Adipocyte (in vitro differentiated cells): ENCODE results near the gene ROBO2.

Experiments used
- DNase-seq: peaks from one replicate; pipeline ENCODE4 v3.0.0-alpha.2; 2015; ENCODE audit warnings: low read depth
- H3K27me3 ChIP-seq: replicated peaks from 2 replicates; pipeline ENCODE4 v1.7.0; 2013; ENCODE audit warnings: mild to moderate bottlenecking, low read length, moderate library complexity; ENCODE audit not compliant: control insufficient read depth, insufficient read depth
- H3K36me3 ChIP-seq: 2 replicates; pipeline ENCODE4 v1.7.0; 2013; ENCODE audit warnings: low read length, mild to moderate bottlenecking, moderate library complexity; ENCODE audit not compliant: control insufficient read depth, insufficient read depth, severe bottlenecking
- H3K4me1 ChIP-seq: 2 replicates; pipeline ENCODE4 v1.7.0; 2013; ENCODE audit warnings: mild to moderate bottlenecking, low read length, moderate library complexity; ENCODE audit not compliant: control insufficient read depth, insufficient read depth
- H3K4me3 ChIP-seq: 2 replicates; pipeline ENCODE4 v1.7.0; 2013; ENCODE audit warnings: mild to moderate bottlenecking, low read length, moderate library complexity
- H3K9ac ChIP-seq: 2 replicates; pipeline ENCODE4 v1.7.0; 2013; ENCODE audit warnings: mild to moderate bottlenecking, low read length, moderate library complexity
- H3K9me3 ChIP-seq: 2 replicates; pipeline ENCODE4 v1.7.0; 2013; ENCODE audit warnings: mild to moderate bottlenecking, low read length, moderate library complexity; ENCODE audit not compliant: control insufficient read depth

Gene ROBO2

DNA sequence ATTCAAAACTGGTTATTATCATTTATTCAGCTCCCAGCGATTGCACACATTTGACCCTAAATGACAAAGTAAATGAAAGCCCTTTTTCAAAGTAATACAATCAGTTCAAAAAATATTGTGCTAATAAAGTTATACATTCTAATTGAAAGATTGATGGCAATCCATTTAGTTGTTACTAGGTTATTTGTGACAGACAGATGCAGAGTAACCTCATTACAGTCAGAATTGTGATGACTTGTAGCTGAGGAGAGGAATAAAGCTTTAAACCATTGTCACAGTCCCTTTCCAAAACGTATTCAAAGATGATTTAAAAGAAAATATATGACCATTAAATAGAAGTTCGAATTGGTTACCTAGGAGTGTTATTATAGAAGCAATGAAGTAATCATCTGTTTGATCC lies 86.1 kb downstream of the ROBO2 start:
- Histone ChIP-seq H3K9ac (no peak overlapping the region), H3K36me3 (no peaks in the 10 kb centered on the region), H3K4me1 (no peaks in the 10 kb centered on the region), H3K9me3 (no peaks in the 10 kb centered on the region), H3K27me3 (no peaks in the 10 kb centered on the region), H3K4me3 (no peak overlapping the region)
- no peak for DNase-seq

DNA sequence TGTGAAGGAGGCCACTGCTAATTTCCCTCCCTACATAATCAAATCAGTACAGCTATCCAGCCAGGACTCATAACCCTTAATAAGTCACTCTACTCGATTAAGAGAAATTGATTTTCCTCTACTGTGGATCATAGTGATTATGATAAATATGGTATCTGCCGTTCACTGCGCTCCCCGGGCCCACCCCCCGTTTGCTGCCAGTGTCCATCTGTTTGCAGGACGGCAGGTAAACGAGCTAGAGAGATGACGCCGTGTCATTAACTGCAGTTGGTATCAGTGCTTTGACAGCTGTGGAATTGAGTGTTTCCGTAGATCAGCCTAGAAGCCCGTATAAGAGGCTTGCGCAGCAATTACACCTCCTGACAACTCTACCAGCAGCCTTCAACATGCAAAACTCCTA lies 94.9 kb downstream of the ROBO2 start:
- Histone ChIP-seq H3K4me1 (no peaks in the 10 kb centered on the region), H3K9ac (no peak overlapping the region), H3K27me3 (no peaks in the 10 kb centered on the region), H3K36me3 (no peaks in the 10 kb centered on the region), H3K4me3 (no peak overlapping the region), H3K9me3 (no peaks in the 10 kb centered on the region)
- no peak for DNase-seq

DNA sequence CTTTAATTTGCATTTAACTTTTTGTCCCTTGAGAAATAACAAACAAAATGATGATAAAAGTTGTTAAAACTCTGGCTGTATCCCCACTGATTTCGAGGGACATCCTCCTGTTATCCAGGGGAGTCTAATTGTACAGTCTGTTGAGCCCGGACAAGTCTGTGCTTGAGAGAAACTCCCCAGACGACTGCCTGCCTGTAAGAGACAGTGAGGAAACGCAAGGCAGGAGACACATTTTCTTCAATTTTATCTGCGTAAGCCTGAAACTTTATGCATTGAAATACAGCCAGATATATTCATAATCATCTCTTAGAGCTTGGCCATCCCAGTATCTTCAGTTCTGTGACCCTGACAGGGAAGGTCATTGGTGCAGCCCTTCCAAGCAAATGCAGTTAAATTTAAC lies 97.7 kb downstream of the ROBO2 start:
- Histone ChIP-seq H3K9ac (no peak overlapping the region), H3K27me3 (no peaks in the 10 kb centered on the region), H3K4me1 (no peaks in the 10 kb centered on the region), H3K36me3 (no peaks in the 10 kb centered on the region), H3K4me3 (no peak overlapping the region), H3K9me3 (no peaks in the 10 kb centered on the region)
- no peak for DNase-seq

GRCh38 chr3:77139624-77140023 lies 99.7 kb downstream of the ROBO2 start:
- no peak overlapping the region for H3K9ac ChIP-seq
- H3K4me1 ChIP-seq: no peaks in the 10 kb centered on the region
- no peaks in the 10 kb centered on the region for H3K9me3 ChIP-seq
- H3K27me3 ChIP-seq: no peaks in the 10 kb centered on the region
- no peak for DNase-seq
- no peak overlapping the region for H3K4me3 ChIP-seq
- H3K36me3 ChIP-seq: no peaks in the 10 kb centered on the region

DNA sequence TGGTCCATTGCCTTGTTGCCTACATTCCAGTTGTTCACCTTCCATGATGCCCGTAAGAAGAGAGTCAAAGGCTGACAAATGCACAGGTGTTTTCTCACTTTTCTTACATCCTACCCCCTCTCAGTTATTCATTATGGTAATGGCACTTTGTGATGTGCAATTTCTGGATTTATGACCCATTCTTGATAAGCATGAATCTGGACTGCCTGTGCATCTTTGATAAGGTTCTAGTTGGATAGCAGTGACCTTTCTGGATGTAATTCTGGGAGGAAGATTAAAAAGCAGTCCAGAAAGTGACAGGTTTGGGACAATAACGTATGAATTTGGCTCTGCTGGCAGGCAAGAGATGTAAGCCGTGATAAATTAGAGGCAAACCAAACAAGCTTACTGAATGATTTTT lies 101.5 kb downstream of the ROBO2 start:
- Histone ChIP-seq H3K4me3 (no peak overlapping the region), H3K4me1 (no peaks in the 10 kb centered on the region), H3K9me3 (no peaks in the 10 kb centered on the region), H3K9ac (no peak overlapping the region), H3K27me3 (no peaks in the 10 kb centered on the region), H3K36me3 (no peaks in the 10 kb centered on the region)
- no peak for DNase-seq

- Histone ChIP-seq H3K27me3 (no peaks in the 10 kb centered on the region), H3K9me3 (no peaks in the 10 kb centered on the region), H3K36me3 (no peaks in the 10 kb centered on the region), H3K4me3 (no peak overlapping the region), H3K4me1 (peaks cover 1% of the 10 kb centered on the region), H3K9ac (no peak overlapping the region)
- no peak for DNase-seq
Measured at GRCh38 chr3:77142578-77142977, 102.7 kb downstream of the ROBO2 start.

GRCh38 chr3:77146004-77146403 lies 106.1 kb downstream of the ROBO2 start:
- H3K4me1 ChIP-seq: peaks cover 3% of the 10 kb centered on the region
- no peak for DNase-seq
- no peak overlapping the region for H3K9ac ChIP-seq
- no peaks in the 10 kb centered on the region for H3K9me3 ChIP-seq
- H3K27me3 ChIP-seq: no peaks in the 10 kb centered on the region
- H3K4me3 ChIP-seq: no peak overlapping the region
- no peaks in the 10 kb centered on the region for H3K36me3 ChIP-seq

GRCh38 chr3:77147836-77148578 lies 108.1 kb downstream of the ROBO2 start:
- Histone ChIP-seq H3K4me1 (peaks cover 3% of the 10 kb centered on the region), H3K9me3 (no peaks in the 10 kb centered on the region), H3K9ac (no peak overlapping the region), H3K27me3 (no peaks in the 10 kb centered on the region), H3K36me3 (no peaks in the 10 kb centered on the region), H3K4me3 (no peak overlapping the region)
- no peak for DNase-seq

DNA sequence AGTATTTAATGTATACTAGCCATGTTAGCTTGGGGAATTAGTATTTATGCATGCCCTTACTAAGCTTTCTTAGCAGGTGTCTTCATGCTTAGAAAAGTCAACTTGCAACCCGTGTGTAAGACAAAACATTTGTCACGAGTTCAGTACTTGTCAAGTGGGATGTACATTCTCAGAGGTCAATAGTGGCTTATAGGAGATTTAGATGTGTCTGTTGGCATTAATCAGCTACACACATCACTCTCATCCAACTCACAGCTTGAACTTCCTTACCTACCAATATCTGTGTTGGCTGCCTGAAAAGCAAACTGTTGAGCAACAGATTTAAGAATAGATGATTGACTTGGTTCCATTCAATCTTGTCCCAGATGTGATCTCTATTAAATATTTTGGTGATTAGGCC lies 109.5 kb downstream of the ROBO2 start:
- H3K9ac ChIP-seq: no peak overlapping the region
- peaks cover 3% of the 10 kb centered on the region for H3K4me1 ChIP-seq
- no peaks in the 10 kb centered on the region for H3K27me3 ChIP-seq
- no peaks in the 10 kb centered on the region for H3K9me3 ChIP-seq
- DNase-seq: no peak
- no peak overlapping the region for H3K4me3 ChIP-seq
- H3K36me3 ChIP-seq: no peaks in the 10 kb centered on the region

DNA sequence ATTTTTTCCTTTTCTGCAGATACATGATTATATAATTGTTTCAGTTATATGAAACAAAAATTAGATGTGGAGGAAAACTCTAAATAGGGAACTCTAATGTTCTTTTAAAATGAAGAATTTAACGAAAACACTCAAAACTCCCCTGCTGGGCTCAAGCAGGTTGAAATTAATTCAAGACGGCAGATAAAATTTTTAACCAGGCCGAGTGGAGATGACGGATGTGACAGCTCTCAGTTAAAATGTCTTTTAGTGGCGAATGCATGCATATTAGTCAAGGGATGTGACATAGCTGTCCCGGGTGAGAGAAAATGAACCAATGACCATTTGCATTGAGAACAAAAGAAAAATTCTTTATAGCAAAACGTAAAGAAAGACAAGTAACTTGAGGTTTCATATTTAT lies 110.1 kb downstream of the ROBO2 start:
- peaks cover 3% of the 10 kb centered on the region for H3K4me1 ChIP-seq
- DNase-seq: no peak
- H3K27me3 ChIP-seq: no peaks in the 10 kb centered on the region
- H3K36me3 ChIP-seq: no peaks in the 10 kb centered on the region
- no peaks in the 10 kb centered on the region for H3K9me3 ChIP-seq
- no peak overlapping the region for H3K9ac ChIP-seq
- no peak overlapping the region for H3K4me3 ChIP-seq

GRCh38 chr3:77150759-77151158 lies 110.9 kb downstream of the ROBO2 start:
- no peak for DNase-seq
- no peak overlapping the region for H3K9ac ChIP-seq
- H3K4me1 ChIP-seq: peaks cover 3% of the 10 kb centered on the region
- H3K4me3 ChIP-seq: no peak overlapping the region
- no peaks in the 10 kb centered on the region for H3K9me3 ChIP-seq
- H3K27me3 ChIP-seq: no peaks in the 10 kb centered on the region
- no peaks in the 10 kb centered on the region for H3K36me3 ChIP-seq
